Right lobe of liver (tissue), 4 donors: ENCODE measurements around the gene CELF2.

Source experiments
- CTCF ChIP-seq, 4 donors: fragments of 200-600 bp in 3 of 4; fragments of 450-650 bp in 1 of 4; IDR thresholded peaks; one replicate each; pipeline versions ENCODE4 v1.5.1 to v1.8.0; 2016 to 2022; ENCODE audit warnings: antibody characterized with exemption in 4 of 4, mild to moderate bottlenecking in 2 of 4
- POLR2A ChIP-seq: fragments of 450-650 bp; IDR thresholded peaks from one replicate; pipeline ENCODE4 v1.6.1; 2017; ENCODE audit warnings: antibody characterized with exemption, mild to moderate bottlenecking
- donor health status: DM: no; HTN: no; CAD: no.
- donor health status: DM: no; HTN: no; CAD: no.
- donor health status: DM: no; HTN: yes; CAD: no.

GRCh38 chr10:11234857-11235531, 217.3 kb downstream of the CELF2 start:
- TF ChIP-seq POLR2A, result no peak
- no peak for TF ChIP-seq CTCF (IDR thresholded peaks at IDR 0.05)
